Stimulated activated CD8-positive, alpha-beta memory T cell treated with anti-CD3 and anti-CD28 coated beads, Interleukin-12 subunit alpha, Interleukin-12 subunit beta, amount 100 ng/mL, for 1 hour (primary cell): Measurements from ENCODE around the gene CSTF2.

Source experiments
- DNase-seq: peaks from one replicate; pipeline ENCODE4 v3.0.0-alpha.2; 2020; ENCODE audit warnings: low read depth

Gene CSTF2

GRCh38 chrX:100871594-100872560, 51.7 kb downstream of the CSTF2 start:
- DNase-seq: no peak

- no peak for DNase-seq
Observed at GRCh38 chrX:100874325-100874724, 54.1 kb downstream of the CSTF2 start, which contains the start of gene NOX1. TSS of gene NOX1 (minus strand) at chrX:100874359. CDS start at chrX:100874139, 220 bp downstream.

- no peak for DNase-seq
Observed at GRCh38 chrX:100880368-100880767, 60.2 kb downstream of the CSTF2 start.

GRCh38 chrX:100883654-100884053, 63.5 kb downstream of the CSTF2 start:
- DNase-seq: no peak
